ENCODE results near the gene KCNMB1. TPM values are rescaled to one million over a fixed set of nuclear protein-coding genes. Genes with fewer than 3 reads are reported as not detected.

KCNMB1 gene
- total RNA-seq, 2 donors from 2014 or later: not detected

DNA sequence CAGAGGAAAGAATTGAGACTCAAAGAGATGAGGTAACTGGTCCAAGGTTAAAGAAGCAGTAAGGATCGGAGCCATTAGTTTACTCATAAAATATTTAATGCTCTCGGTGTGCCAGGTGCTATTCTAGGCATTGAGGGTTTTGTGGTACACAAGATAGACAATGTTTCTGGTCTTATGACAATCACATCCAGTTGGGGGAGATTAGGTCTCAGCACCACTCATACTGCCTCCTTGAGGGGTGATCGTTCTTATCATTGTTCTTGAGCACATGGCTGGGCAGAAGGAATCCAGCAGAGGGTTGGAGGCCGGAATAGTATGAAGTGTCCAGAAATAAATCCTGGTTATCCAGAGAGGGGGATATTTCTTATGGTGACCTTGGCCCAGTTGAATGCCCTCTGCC lies 50.9 kb downstream of the KCNMB1 start:
- no peak overlapping the region for H3K4me3 Mint-ChIP-seq
- H3K27ac Mint-ChIP-seq: peak overlapping the region in 1 of 2 donors; percentile 40

DNA sequence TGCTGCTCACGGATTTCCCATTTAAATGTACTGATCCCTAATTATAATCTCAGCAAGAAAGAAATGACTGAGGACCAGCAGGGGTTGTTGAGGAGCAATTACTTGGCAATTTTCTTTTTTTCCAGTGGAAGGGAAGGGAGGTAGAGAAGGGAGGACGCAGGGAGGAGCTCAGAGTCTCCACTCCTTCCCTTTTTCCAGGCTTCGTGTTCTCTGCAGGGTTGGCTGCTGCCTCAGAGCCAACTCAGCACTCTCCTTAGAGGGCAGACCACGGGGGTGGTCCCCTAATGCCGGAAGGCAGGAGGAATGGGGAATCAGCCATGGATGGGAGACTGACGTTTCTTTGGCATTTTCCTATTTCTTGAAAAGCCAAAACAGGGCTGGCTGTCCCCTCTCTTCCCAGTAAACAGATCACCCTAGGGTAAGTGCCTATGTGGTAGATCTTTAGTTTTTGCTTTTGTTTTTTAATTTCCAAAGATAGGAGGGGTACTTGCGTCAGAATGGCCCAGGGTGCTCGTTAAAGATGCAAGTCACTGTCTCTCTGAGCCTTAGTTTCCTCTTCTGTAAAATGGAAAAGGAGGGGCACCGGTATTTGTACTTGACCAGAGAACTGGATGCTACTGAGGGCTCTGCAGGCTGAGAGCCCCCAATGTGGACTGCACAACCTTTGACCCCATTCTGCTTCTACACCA lies 52.0 kb downstream of the KCNMB1 start:
- H3K4me1 Mint-ChIP-seq (ENCODE audit: low read depth in 2 of 2): peaks cover 40 to 41% of the 10 kb centered on the region in 2 donors
- no peaks in the 10 kb centered on the region for H3K27me3 Mint-ChIP-seq
- H3K27ac Mint-ChIP-seq: no peak overlapping the region

More for the DNA sequence above, 50.9 kb downstream of the KCNMB1 start:
- ATAC-seq (no peak), DNase-seq (ENCODE audit: low spot score) (peak; percentile 32)
- Mint-ChIP-seq H3K9me3 (no peaks in the 10 kb centered on the region), H3K27me3 (no peaks in the 10 kb centered on the region), H3K4me1 (ENCODE audit: low read depth in 2 of 2) (peaks cover 29 to 31% of the 10 kb centered on the region in 2 donors), H3K36me3 (no peaks in the 10 kb centered on the region)

DNA sequence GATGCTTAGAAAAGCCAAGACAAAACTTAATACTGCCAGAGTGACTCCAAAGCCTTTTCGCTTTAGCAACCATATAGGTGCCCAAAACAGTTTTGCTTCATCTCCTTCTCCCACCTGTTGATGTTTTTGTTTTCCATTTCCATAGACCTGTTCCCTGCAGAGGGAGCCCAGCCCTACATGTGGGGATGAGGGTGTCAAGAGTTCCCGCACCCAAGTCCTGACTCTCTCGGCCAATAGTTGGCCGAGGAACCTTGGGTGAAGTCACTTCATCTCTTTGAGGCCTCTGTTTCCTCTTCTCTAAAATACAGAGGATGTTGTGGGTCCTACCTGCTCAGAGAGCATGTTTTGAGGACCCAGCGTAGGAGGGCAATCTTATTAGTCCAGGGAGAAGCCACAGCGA lies 53.1 kb downstream of the KCNMB1 start:
- H3K27ac Mint-ChIP-seq: no peak overlapping the region
- peaks cover 45 to 49% of the 10 kb centered on the region in 2 donors for H3K4me1 Mint-ChIP-seq (ENCODE audit: low read depth in 2 of 2)
- no peaks in the 10 kb centered on the region for H3K36me3 Mint-ChIP-seq
- H3K4me3 Mint-ChIP-seq: no peak overlapping the region
- H3K9me3 Mint-ChIP-seq: no peaks in the 10 kb centered on the region
- peak; percentile 46 for DNase-seq (ENCODE audit: low spot score)
- H3K27me3 Mint-ChIP-seq: no peaks in the 10 kb centered on the region
- no peak for ATAC-seq

More for the DNA sequence above, 52.0 kb downstream of the KCNMB1 start:
- Mint-ChIP-seq H3K36me3 (no peaks in the 10 kb centered on the region), H3K9me3 (no peaks in the 10 kb centered on the region), H3K4me3 (no peak overlapping the region)
- ATAC-seq (no peak), DNase-seq (ENCODE audit: low spot score) (peak; percentile 28)

DNA sequence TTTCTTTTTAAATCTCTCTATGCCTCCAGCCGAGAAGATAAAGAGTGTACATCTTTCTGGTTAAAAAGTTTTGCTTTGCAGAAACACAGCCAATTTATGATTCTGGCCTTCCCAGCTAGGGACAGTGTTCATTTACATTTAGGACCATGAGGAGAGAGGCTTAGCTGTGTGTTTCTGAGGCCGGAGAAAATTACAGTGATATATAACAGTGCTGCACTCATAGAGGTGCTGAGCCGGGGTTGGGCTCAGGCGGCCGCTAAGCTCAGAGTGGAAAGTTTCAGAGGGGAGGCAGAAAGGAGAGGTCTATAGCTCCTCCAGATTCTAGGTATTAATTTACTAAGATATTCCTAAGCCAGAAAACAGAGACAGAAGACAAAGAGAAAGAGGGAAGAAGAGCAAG lies 54.5 kb downstream of the KCNMB1 start:
- Mint-ChIP-seq H3K27ac (no peak overlapping the region), H3K4me1 (ENCODE audit: low read depth in 2 of 2) (peaks cover 45 to 50% of the 10 kb centered on the region in 2 donors), H3K4me3 (no peak overlapping the region), H3K36me3 (no peaks in the 10 kb centered on the region), H3K27me3 (no peaks in the 10 kb centered on the region), H3K9me3 (no peaks in the 10 kb centered on the region)
- DNase-seq (ENCODE audit: low spot score): peak; percentile 57
- ATAC-seq: no peak

DNA sequence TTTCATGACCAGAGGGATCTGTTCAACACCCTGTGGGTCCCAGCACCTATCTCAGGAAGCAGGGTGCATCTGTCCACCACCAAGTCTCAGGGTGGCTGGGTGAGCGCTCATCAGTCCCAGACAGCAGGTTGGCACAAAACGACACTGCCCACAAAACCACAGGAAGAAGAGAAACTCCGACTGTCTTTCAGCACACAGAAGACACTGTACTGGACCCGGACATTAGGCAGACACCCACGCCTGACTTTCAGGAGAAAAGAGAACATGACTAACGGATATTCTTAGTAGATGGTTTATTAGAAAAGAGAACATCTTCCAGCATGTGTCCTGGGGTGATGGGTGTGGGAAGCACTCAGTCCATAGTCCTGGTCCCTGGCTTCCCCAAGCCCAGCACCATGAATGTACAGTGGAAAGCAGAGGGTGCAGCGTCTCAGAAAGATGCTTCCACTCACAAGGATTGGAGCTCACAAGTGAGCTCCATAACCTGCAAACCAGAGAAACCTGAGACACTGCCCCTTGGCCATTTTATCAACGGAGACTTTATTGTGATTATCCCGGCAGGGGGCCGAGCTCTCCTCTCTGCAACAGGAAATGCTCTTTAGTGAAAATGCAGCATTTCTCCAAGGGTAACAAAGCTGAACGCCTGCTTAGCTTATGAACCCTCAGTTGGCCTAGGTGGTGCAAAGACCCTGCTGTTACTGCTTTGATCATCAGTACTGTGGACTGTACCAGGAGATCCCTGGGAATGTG lies 55.8 kb downstream of the KCNMB1 start:
- DNase-seq (ENCODE audit: low spot score) (peak; percentile 88), ATAC-seq (peak; percentile 68 to 69)
- Mint-ChIP-seq H3K27me3 (no peaks in the 10 kb centered on the region), H3K4me3 (no peak overlapping the region), H3K4me1 (ENCODE audit: low read depth in 2 of 2) (peaks cover 45 to 46% of the 10 kb centered on the region in 2 donors), H3K27ac (no peak overlapping the region), H3K36me3 (no peaks in the 10 kb centered on the region), H3K9me3 (no peaks in the 10 kb centered on the region)

DNA sequence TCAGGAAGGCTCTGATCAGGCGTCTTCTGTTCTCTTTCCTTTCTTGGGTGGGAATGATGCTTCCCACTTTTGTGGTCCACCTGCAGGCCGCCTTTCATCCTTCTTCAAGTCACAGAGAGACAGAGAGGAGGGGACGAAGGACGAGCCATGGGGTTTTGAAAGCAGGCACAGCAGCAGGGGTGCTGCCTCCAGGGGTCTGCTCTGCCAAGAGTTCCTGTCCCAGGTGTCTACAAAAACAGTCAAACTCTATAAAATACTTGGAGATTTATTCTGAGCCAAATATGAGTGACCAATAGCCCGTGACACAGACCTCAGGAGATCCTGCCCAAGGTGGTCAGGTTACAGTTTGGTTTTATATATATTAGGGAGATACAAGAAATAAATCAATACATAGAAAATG lies 57.1 kb downstream of the KCNMB1 start:
- Mint-ChIP-seq H3K4me1 (ENCODE audit: low read depth in 2 of 2) (peaks cover 43 to 45% of the 10 kb centered on the region in 2 donors), H3K27me3 (no peaks in the 10 kb centered on the region), H3K27ac (no peak overlapping the region), H3K36me3 (no peaks in the 10 kb centered on the region), H3K4me3 (no peak overlapping the region), H3K9me3 (no peaks in the 10 kb centered on the region)
- ATAC-seq: no peak
- no peak for DNase-seq (ENCODE audit: low spot score)

DNA sequence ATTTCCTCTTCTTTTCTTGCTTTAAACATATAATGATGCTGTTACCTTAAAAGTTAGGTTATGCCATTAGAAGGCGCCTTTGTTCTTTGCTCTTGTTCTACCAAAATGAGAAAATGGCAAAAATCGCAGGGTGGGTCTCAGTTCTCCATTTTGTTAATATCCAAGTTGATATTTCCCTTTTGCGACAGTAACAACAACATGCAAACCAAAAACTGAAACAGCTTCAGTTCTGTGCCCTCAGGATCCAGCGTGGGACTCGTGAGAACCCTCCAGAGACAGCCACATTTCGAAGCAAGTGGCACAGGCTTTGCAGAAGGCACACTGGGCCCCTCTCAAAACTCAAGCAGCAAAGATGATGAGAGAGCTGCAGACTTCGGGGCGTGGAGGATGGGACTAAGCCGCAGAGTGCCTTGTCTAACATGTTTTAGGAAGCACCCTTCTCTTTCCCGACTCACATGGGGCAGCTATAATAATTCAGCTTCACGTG lies 58.6 kb downstream of the KCNMB1 start:
- peak; percentile 64 for DNase-seq (ENCODE audit: low spot score)
- Mint-ChIP-seq H3K27me3 (no peaks in the 10 kb centered on the region), H3K9me3 (no peaks in the 10 kb centered on the region), H3K4me1 (ENCODE audit: low read depth in 2 of 2) (peaks cover 34 to 37% of the 10 kb centered on the region in 2 donors), H3K4me3 (no peak overlapping the region), H3K36me3 (no peaks in the 10 kb centered on the region), H3K27ac (no peak overlapping the region)
- ATAC-seq: no peak

DNA sequence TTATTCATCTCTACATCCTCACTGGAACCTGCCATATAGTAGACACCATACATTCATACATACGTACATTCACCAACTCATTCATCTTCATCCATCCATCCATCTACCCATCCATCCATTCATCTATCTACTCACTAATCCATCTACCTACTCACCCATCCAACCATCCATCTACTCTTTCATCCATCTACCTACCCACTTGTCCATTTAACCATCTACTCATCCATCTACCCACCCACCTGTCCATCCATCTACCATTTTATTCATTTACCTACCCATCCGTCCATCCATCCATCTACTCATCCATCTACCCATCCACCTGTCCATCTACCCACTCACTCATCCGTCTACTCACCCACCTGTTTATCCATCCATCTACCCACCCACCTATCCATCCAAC lies 59.6 kb downstream of the KCNMB1 start:
- ATAC-seq (no peak), DNase-seq (ENCODE audit: low spot score) (no peak)
- Mint-ChIP-seq H3K36me3 (no peaks in the 10 kb centered on the region), H3K27ac (no peak overlapping the region), H3K9me3 (no peaks in the 10 kb centered on the region), H3K4me1 (ENCODE audit: low read depth in 2 of 2) (peaks cover 35 to 37% of the 10 kb centered on the region in 2 donors), H3K27me3 (no peaks in the 10 kb centered on the region), H3K4me3 (no peak overlapping the region)

DNA sequence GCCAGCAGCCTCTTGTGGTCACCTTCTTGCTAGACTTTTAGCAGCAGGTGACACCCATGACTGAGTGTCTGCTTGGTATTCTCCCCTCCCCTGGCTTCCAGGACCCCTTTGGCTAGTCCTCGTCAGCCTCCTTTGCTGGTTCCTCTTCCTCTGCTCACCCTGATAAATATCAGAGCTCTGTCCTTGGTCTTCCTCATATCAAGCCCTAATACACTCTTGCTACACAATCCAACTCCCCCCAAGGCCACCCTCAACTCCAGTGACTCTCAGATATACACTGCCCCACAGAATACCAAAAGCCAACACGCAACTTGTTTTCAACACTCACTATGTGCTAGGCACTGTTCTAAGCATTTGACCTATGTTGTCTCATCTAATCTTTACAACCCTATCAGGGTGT lies 61.3 kb downstream of the KCNMB1 start:
- Mint-ChIP-seq H3K27me3 (no peaks in the 10 kb centered on the region), H3K27ac (no peak overlapping the region), H3K4me3 (no peak overlapping the region), H3K9me3 (no peaks in the 10 kb centered on the region), H3K4me1 (ENCODE audit: low read depth in 2 of 2) (peaks cover 23% of the 10 kb centered on the region in 2 donors), H3K36me3 (no peaks in the 10 kb centered on the region)
- DNase-seq (ENCODE audit: low spot score): no peak
- ATAC-seq: no peak

DNA sequence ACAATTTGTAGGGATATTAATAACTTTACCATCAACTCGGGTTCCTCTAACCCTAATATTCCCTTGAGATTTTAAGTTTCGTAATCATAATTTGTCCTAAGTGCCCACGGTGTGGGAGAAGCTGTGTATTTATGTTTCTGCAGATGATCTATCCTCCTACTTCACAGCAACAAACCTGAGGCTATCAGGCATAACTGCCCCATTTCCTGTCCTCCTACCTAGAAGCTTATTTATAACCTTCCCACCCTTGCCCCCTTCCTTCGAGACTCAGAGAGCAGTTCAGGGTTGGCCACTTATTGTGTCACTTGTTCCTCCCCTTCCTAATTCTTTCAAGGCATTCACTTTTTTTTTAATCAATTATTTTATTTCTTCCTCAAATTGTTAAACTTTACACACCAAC lies 62.0 kb downstream of the KCNMB1 start:
- H3K4me1 Mint-ChIP-seq (ENCODE audit: low read depth in 2 of 2): peaks cover 16 to 17% of the 10 kb centered on the region in 2 donors
- no peak for DNase-seq (ENCODE audit: low spot score)
- H3K36me3 Mint-ChIP-seq: no peaks in the 10 kb centered on the region
- H3K27me3 Mint-ChIP-seq: no peaks in the 10 kb centered on the region
- ATAC-seq: no peak
- no peaks in the 10 kb centered on the region for H3K9me3 Mint-ChIP-seq
- no peak overlapping the region for H3K27ac Mint-ChIP-seq
- no peak overlapping the region for H3K4me3 Mint-ChIP-seq

Other genes with a start within 250 kb of the KCNMB1 start
- not detected for gene C5orf58, start 156.4 kb downstream of the KCNMB1 start, total RNA-seq
- gene LCP2, start 91.6 kb downstream of the KCNMB1 start, total RNA-seq: 100 to 1,000 TPM; 282 to 360 TPM
- not detected for gene KCNIP1, start 114.7 kb upstream of the KCNMB1 start, total RNA-seq